ENCODE results near the gene GJB5. TPM values are rescaled to one million over a fixed set of nuclear protein-coding genes. Genes with fewer than 3 reads are reported as not detected.
A peak's percentile ranks its signal among the peaks of the same experiment; 100 is the strongest.

The GJB5 gene
- total RNA-seq, 2 donors from 2014 or later, result not detected

DNA sequence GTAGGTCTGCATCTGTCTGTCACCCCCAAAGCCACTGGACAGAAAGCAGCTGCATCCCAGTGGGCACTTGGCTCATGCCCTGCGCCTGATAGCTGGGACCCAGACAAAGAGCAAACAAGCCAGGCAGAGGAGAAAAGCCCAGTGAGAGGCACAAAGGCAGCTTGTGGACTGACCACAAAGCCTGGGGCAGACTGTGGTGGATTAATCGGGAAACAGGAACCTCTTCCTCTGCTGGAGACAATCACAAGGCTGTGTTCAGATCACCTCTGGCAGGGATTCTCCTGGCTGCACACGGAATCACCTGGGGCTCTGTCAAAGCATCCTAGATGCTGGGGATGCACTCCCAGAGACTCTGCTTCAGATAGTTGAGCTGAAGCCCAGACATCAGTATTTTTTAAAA is 15.2 kb upstream of the GJB5 start:
- H3K9me3 Mint-ChIP-seq, result no peaks in the 10 kb centered on the region
- DNase-seq (ENCODE audit: low spot score in 2 of 2) (no peak), ATAC-seq (no peak)
- H3K36me3 Mint-ChIP-seq, result no peaks in the 10 kb centered on the region
- no peak overlapping the region for H3K27ac Mint-ChIP-seq

GRCh38 chr1:34740161-34740868 is 14.5 kb upstream of the GJB5 start:
- no peaks in the 10 kb centered on the region for H3K9me3 Mint-ChIP-seq
- H3K27ac Mint-ChIP-seq, result no peak overlapping the region
- DNase-seq (ENCODE audit: low spot score in 2 of 2) (no peak), ATAC-seq (no peak)
- no peaks in the 10 kb centered on the region for H3K36me3 Mint-ChIP-seq

DNA sequence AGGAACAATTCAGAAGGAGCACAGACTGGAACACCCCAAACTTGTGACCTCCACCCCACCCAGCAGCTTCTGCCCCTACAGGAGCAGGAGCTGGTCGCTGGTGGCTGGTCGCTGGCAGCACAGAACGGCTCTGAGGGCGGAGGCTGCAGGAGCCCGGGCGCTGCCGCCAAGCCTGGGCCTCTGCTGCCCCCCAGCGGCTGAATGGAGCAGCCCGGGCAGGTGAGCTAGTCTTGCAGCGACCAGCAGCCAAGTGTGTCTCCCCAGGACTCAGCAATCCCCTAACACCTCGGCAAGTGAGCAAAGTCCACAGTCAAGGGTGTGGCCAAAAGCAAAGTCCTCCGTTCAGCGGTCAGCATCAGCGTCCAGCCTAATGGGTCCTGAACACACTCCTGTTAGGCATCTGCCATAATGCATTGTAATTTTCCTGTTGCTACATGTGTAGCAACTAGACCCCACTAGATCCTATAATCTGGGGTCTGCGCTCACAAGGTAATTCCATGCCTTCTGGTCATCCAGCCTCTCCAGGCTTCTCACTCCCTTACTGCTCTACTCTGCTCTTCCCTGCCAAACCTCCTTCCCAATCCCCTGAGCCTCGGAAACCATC is 12.1 kb upstream of the GJB5 start:
- Mint-ChIP-seq H3K36me3 (no peaks in the 10 kb centered on the region), H3K9me3 (no peaks in the 10 kb centered on the region), H3K27ac (no peak overlapping the region)
- ATAC-seq (peak; percentile 91 to 95), DNase-seq (ENCODE audit: low spot score in 2 of 2) (peak; percentile 70 to 94)

DNA sequence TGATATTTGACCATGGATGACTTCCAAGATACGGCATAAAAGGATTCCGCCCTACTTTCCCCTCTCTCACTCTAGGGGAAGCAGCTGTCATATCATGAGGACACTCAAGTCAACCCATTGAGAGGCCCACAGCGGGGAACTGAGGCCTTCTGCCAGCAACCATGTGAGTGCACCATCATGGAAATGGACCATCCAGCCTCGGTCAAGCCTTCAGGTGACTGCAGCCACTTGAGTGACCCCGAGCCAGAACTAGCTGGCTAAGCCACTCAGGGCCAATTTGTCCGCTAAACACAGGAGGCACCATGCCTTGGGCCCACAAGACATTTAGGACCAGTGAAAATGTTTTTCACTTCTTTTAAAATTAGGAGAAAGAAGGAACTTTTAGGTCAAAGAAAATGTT is 11.1 kb upstream of the GJB5 start:
- Mint-ChIP-seq H3K36me3 (no peaks in the 10 kb centered on the region), H3K27ac (no peak overlapping the region), H3K9me3 (no peaks in the 10 kb centered on the region)
- ATAC-seq (no peak), DNase-seq (ENCODE audit: low spot score in 2 of 2) (no peak)

DNA sequence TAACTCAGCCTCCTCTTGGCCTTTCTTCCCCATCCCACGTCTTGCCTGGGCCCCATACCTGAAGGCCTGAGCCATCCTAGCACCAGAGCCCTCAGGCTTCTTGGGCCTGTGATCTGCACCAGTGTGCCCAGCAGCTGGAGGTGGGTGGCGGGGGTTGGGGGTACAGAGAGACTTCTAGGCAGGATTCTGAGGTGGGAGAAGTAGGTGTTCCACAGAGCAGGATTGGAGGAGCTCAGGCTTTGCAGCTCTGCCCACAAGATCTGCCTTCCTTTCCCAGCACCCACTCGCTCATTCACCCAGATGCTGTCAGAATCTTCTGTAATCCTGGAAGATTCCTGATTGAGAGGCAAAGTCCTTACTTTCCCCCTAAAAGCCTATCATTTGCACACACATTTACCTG is 10.0 kb upstream of the GJB5 start:
- no peaks in the 10 kb centered on the region for H3K9me3 Mint-ChIP-seq
- no peak for DNase-seq (ENCODE audit: low spot score in 2 of 2)
- no peak for ATAC-seq
- H3K27ac Mint-ChIP-seq, result no peak overlapping the region
- no peaks in the 10 kb centered on the region for H3K36me3 Mint-ChIP-seq

DNA sequence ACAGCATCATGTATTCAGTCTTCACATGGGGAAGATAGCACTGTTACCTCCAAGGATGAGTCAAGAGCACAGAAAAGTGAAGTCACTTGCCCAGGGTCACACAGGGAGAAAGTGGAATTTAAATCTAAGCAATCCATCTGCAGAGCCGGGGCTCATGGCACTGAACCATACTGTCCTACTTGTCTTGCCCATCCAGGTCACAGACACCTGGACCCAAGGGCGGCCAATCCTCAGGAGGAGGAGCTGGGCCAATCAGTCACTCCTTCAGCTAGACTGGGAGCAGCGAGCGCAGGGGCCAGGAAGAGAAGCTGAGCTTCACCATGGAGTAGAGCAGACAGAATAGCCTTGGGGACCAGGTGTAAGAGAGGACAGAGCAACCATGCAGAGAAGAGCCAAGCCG is 9.2 kb upstream of the GJB5 start:
- no peaks in the 10 kb centered on the region for H3K36me3 Mint-ChIP-seq
- ATAC-seq (no peak), DNase-seq (ENCODE audit: low spot score in 2 of 2) (no peak)
- H3K27ac Mint-ChIP-seq, result no peak overlapping the region
- no peaks in the 10 kb centered on the region for H3K9me3 Mint-ChIP-seq

DNA sequence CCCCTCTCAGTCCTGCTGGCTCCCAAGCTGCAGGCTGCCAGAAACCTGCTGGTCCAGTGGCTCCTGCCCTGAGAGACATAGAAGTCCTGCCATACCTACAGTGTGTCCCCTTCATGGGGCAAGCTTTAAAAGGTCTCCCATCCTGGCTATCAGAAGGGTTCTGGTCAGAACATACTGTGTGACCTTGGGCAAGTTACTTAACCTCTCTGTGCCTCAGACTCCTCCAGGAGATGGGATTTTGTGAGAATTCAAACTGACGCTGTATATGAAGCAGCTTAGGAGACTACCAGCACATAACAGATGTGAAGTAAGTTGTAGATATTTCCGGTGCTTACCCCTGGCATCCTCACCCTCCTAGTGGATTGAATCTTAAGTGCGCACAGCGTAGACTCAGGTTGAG is 8.7 kb upstream of the GJB5 start:
- ATAC-seq (no peak), DNase-seq (ENCODE audit: low spot score in 2 of 2) (no peak)
- H3K9me3 Mint-ChIP-seq, result no peaks in the 10 kb centered on the region
- no peaks in the 10 kb centered on the region for H3K36me3 Mint-ChIP-seq
- H3K27ac Mint-ChIP-seq, result no peak overlapping the region

DNA sequence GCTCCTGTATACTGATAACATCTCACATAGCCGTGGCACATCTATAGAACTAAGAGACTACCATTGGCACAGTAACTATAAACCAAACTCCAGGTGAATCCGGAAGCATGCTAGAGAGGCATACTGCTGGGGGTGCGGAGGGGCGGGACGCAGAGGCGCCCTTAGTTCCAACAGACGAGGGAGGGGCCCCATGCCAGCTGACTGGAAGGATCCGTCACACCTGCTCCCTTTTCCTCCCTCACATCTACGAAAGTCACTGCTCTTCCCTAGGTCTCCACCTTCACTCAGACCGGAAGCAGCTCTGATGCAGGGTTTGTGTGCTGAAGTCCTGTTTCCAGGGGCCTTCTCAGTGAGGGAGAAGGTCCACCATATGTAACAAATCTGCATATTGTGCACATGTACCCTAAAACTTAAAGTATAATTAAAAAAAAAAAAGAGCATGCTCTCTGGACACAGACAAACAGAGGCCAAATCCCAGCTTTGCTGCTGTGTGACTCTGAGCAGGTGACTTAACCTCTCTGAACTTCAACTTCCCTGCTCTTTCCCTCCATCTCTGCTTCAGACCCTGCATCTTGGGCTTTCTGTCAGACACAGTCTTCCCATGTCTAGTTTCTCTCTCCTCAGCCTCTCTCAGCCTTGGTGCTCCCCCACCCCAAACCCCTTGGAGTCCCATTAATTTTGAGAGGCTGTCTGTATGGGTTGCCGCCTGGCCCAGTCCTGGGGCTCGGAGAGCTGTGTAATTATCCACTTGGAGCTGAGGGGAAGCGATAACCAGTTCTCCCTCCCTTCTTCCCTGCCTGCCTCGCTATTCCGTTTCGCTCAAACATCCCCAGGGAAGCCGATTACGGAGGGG is 7.8 kb upstream of the GJB5 start:
- no peak for DNase-seq (ENCODE audit: low spot score in 2 of 2)
- no peak overlapping the region for H3K27ac Mint-ChIP-seq
- no peak for ATAC-seq

DNA sequence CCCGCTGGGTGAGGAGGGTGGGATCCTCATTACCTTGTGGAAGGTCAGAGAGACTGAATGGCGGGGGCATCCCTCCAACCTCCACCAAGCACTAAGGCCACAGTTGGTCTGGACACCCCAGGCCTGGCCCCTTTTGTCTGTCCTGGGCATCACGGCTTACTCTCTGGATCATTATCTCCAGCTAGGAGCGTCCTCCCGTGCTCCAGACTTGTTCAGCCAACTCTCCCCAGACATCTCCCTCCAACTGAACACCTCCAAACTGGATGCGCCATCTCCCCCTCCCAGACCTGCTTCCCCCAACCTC is 7.3 kb upstream of the GJB5 start:
- Mint-ChIP-seq H3K36me3 (no peaks in the 10 kb centered on the region), H3K27ac (no peak overlapping the region), H3K9me3 (no peaks in the 10 kb centered on the region)
- ATAC-seq (no peak), DNase-seq (ENCODE audit: low spot score in 2 of 2) (no peak)

More for the DNA sequence above, 7.8 kb upstream of the GJB5 start:
- H3K9me3 Mint-ChIP-seq, result no peaks in the 10 kb centered on the region
- no peaks in the 10 kb centered on the region for H3K36me3 Mint-ChIP-seq

DNA sequence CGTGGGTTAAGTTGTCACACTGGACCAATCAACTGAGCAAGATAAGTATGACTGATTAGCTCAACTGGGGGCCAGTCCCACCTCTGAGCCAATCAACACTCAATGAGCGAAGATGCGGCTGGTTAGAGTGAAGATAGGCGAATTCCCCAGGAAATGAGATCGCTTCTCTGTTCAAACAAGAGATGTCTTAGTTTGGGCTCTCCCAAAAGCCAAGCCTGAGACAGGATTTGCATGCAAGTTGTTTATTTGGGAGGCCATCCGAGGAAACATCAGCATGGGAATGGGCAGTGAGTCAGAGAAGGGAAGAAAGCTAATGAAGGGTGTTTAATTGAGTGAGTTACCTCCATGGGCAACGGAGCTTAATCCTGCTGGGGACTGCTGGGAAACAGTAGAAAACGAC is 4.9 kb upstream of the GJB5 start:
- Mint-ChIP-seq H3K9me3 (no peaks in the 10 kb centered on the region), H3K36me3 (no peaks in the 10 kb centered on the region), H3K27ac (no peak overlapping the region)
- ATAC-seq, result no peak
- DNase-seq (ENCODE audit: low spot score in 2 of 2), result no peak

DNA sequence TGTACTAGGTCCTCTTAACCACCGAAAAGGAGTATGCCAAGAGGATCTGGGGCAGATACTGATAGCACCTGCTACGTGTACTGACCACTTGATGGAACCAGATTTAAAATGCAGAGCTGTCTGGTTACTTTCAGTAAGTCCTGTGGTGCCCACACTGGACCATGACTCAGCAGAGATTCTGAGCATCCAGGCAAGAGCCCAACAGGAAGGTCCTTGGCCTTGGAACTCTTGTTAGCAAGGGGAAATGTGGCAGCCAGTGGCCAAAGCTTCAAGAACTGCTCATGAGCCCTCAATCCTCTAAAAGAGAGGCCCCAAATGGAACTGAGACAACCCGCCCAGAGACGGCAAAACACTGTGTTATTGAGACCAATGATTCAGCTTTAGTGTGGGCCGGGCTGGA is 4.2 kb upstream of the GJB5 start:
- no peak for ATAC-seq
- no peak for DNase-seq (ENCODE audit: low spot score in 2 of 2)
- H3K27ac Mint-ChIP-seq, result no peak overlapping the region
- H3K36me3 Mint-ChIP-seq, result no peaks in the 10 kb centered on the region
- H3K9me3 Mint-ChIP-seq, result no peaks in the 10 kb centered on the region

DNA sequence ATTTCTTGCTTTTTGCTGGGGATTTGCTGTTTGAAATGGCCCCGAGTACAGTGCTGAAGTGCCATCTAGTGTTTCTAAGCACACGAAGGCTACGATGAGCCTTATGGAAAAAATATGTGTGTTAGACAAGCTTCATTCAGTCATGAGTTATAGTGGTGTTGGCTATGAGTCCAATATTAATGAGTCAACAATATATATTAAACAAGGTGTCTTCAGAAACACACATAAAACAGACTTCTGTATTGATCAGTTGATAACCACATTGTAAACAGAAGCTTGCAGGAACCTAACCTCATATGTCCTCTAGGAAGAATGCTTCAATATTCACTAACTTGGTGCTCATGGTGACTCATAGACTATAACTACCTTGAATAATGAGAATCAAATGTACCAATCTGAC is 1.7 kb upstream of the GJB5 start:
- ATAC-seq (no peak), DNase-seq (ENCODE audit: low spot score in 2 of 2) (no peak)
- H3K27ac Mint-ChIP-seq, result no peak overlapping the region
- H3K9me3 Mint-ChIP-seq, result no peaks in the 10 kb centered on the region
- H3K36me3 Mint-ChIP-seq, result no peaks in the 10 kb centered on the region

DNA sequence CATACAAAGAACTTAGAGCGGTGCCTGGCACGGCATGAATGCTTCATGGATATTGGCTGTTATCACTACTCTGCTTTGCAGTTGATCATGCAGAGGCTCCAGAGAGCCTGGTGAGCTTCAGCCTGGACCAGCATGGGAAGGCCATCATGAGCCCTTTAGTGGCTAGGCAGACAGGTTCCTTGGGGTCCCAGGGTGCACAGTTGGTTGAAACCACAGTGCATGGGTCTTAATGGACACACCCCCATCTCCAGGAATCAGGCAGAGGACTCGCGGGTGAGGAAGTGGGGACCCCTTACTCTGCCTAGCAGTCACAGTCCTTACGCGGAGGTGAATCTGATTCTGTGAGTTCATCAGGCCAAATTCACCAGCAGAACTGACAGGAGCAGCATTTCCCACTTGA is 1.1 kb downstream of the GJB5 start:
- ATAC-seq, result no peak
- H3K9me3 Mint-ChIP-seq, result no peaks in the 10 kb centered on the region

DNA sequence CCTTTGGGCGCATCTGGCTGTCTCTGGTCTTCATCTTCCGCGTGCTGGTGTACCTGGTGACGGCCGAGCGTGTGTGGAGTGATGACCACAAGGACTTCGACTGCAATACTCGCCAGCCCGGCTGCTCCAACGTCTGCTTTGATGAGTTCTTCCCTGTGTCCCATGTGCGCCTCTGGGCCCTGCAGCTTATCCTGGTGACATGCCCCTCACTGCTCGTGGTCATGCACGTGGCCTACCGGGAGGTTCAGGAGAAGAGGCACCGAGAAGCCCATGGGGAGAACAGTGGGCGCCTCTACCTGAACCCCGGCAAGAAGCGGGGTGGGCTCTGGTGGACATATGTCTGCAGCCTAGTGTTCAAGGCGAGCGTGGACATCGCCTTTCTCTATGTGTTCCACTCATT is 2.5 kb downstream of the GJB5 start:
- ATAC-seq, result no peak
- no peaks in the 10 kb centered on the region for H3K9me3 Mint-ChIP-seq
- no peaks in the 10 kb centered on the region for H3K36me3 Mint-ChIP-seq
- no peak for DNase-seq (ENCODE audit: low spot score in 2 of 2)
- no peak overlapping the region for H3K27ac Mint-ChIP-seq

More for the DNA sequence above, 1.1 kb downstream of the GJB5 start:
- H3K27ac Mint-ChIP-seq, result no peak overlapping the region
- DNase-seq (ENCODE audit: low spot score in 2 of 2), result no peak
- no peaks in the 10 kb centered on the region for H3K36me3 Mint-ChIP-seq

GRCh38 chr1:34758751-34759150 is 3.9 kb downstream of the GJB5 start:
- DNase-seq (ENCODE audit: low spot score in 2 of 2) (no peak), ATAC-seq (no peak)
- Mint-ChIP-seq H3K9me3 (no peaks in the 10 kb centered on the region), H3K36me3 (no peaks in the 10 kb centered on the region), H3K27ac (no peak overlapping the region)

DNA sequence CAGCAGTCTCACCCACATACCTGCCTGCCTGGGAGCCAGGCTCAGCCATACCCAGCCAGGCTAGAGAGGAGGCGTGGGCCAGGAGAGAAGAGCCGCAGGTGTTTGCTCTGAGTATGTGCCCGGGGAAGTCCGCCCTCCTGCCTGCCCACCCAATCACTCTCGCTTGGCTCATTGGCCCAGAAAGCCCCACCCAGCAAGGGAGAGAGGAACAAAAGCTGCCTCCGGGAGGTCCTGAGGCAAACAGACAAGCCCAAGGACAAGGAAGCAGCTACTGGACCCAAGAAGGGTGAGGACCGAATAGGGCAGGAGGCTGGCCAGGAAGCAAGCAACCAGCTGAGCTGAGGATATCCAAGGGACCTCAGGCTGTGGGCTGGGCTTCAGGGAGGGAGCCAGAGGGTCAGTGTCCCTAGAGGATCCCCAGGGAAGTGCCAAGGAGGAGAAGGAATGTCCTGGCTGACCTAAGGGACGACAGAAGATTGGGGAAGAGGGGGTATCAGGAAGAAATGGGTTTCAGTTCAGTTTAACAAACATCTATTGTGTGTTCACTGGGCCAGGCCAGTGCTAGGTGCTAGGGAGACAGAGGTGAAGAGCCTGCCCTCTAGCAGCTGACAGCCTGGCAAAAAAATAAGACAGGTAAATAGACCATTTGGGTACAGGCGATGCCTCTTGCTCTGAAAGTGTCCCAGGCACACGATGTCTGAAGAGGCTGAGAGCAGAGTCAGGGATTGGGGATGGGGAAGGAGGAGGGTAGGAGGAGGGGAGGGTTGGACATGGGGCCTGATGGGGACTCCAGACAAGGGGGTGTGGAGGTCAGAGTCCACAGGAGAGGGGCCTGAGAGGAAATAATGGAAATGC is 4.9 kb downstream of the GJB5 start, which contains the start of gene GJB4:
GJB4 (plus strand) TSS at position 238 of the 855 bp plus-strand sequence. CDS start 1,515 bp downstream, outside the sequence.
- Mint-ChIP-seq H3K27ac (no peak within 1 kb of the TSS), H3K36me3 (no peaks in the 10 kb centered on the region), H3K9me3 (no peaks in the 10 kb centered on the region)
- ATAC-seq, result no peak
- no peak for DNase-seq (ENCODE audit: low spot score in 2 of 2)
